RWPE2 (cell line): ENCODE results near the gene TAF11L11.
"Not testable (repeated sequence)": the region's sequence is repeated elsewhere in the genome, so short reads cannot be mapped to it uniquely, and the experiment has no call there.

Experiments
- ATAC-seq: fragments of 200-7000 bp; cut with Tn5 transposase; 3 replicates; pipeline ENCODE4 v1.9.1; 2021; ENCODE audit warnings: low read depth
- DNase-seq: peaks from one replicate; pipeline ENCODE4 v3.0.0-alpha.2; 2020; ENCODE audit warnings: low spot score
- H3K27ac ChIP-seq: fragments of 450-650 bp; 2 replicates; pipeline ENCODE4 v1.5.1; 2017; ENCODE audit warnings: mild to moderate bottlenecking; ENCODE audit not compliant: poor library complexity, severe bottlenecking
- H3K27me3 ChIP-seq: fragments of 250-450 bp; sonication (Bioruptor Pico); 2 replicates; pipeline ENCODE4 v1.5.1; 2021; ENCODE audit warnings: mild to moderate bottlenecking, moderate library complexity; ENCODE audit not compliant: insufficient read depth, poor library complexity, severe bottlenecking
- H3K36me3 ChIP-seq: fragments of 250-450 bp; sonication (Bioruptor Pico); 2 replicates; pipeline ENCODE4 v1.5.1; 2020; ENCODE audit warnings: low read depth, mild to moderate bottlenecking, moderate library complexity
- H3K4me1 ChIP-seq: fragments of 250-450 bp; sonication (Bioruptor Pico); 2 replicates; pipeline ENCODE4 v1.5.1; 2021; ENCODE audit warnings: mild to moderate bottlenecking, moderate library complexity; ENCODE audit not compliant: insufficient read depth, poor library complexity, severe bottlenecking
- H3K4me3 ChIP-seq: fragments of 250-450 bp; sonication (Bioruptor Pico); 2 replicates; pipeline ENCODE4 v1.5.1; 2021; ENCODE audit warnings: mild to moderate bottlenecking, moderate library complexity; ENCODE audit not compliant: severe bottlenecking
- H3K9me3 ChIP-seq: fragments of 250-450 bp; sonication (Bioruptor Pico); 2 replicates; pipeline ENCODE4 v1.5.1; 2021; ENCODE audit warnings: mild to moderate bottlenecking, moderate library complexity; ENCODE audit not compliant: severe bottlenecking
- CTCF ChIP-seq: fragments of 450-650 bp; IDR thresholded peaks from one replicate; pipeline ENCODE4 v1.5.1; 2017; ENCODE audit warnings: mild to moderate bottlenecking, moderate library complexity; ENCODE audit not compliant: poor library complexity, severe bottlenecking

Gene TAF11L11

GRCh38 chr5:17634160-17634559 lies 30.2 kb downstream of the TAF11L11 start, which contains the start of gene TAF11L14:
TSS of gene TAF11L14 (plus strand) at chr5:17634460.
- Histone ChIP-seq H3K27me3 (no peaks in the 10 kb centered on the region), H3K36me3 (no peaks in the 10 kb centered on the region), H3K9me3 (no peaks in the 10 kb centered on the region), H3K4me1 (no peaks in the 10 kb centered on the region), H3K4me3 (no peak within 1 kb of the TSS), H3K27ac (no peak within 1 kb of the TSS)
- no peak for DNase-seq
- ATAC-seq, result no peak
- no peak for TF ChIP-seq CTCF

- not testable (repeated sequence) for H3K4me1 ChIP-seq, ATAC-seq
Measured at GRCh38 chr5:17649232-17649631, 45.2 kb downstream of the TAF11L11 start.

GRCh38 chr5:17655201-17655759 lies 51.3 kb downstream of the TAF11L11 start:
- DNase-seq, H3K27ac ChIP-seq, H3K4me3 ChIP-seq, H3K9me3 ChIP-seq, H3K27me3 ChIP-seq, ATAC-seq, H3K36me3 ChIP-seq, H3K4me1 ChIP-seq: not testable (repeated sequence)

More at GRCh38 chr5:17649232-17649631, 45.2 kb downstream of the TAF11L11 start:
- H3K4me3 ChIP-seq, H3K27ac ChIP-seq, H3K9me3 ChIP-seq, H3K27me3 ChIP-seq, DNase-seq, H3K36me3 ChIP-seq: not testable (repeated sequence)
